Non-pigmented ciliary epithelial cell (primary cell): ENCODE results near the gene LCN10.
"Not testable (repeated sequence)": the region's sequence is repeated elsewhere in the genome, so short reads cannot be mapped to it uniquely, and the experiment has no call there.

Experiments used
- DNase-seq: peaks from one replicate; pipeline ENCODE4 v3.0.0-alpha.2; 2010; ENCODE audit warnings: low read depth

Gene LCN10

GRCh38 chr9:136719195-136719880 lies 23.4 kb downstream of the LCN10 start:
- no peak for DNase-seq

- no peak for DNase-seq
These were observed 24.2 kb downstream of the LCN10 start for GRCh38 chr9:136718345-136719194.

- DNase-seq = no peak
These were observed 25.3 kb downstream of the LCN10 start for GRCh38 chr9:136717399-136717798.

- no peak for DNase-seq
These were observed 27.9 kb downstream of the LCN10 start for GRCh38 chr9:136714893-136715274.

GRCh38 chr9:136714096-136714892 lies 28.4 kb downstream of the LCN10 start:
- no peak for DNase-seq

GRCh38 chr9:136713550-136713949 lies 29.2 kb downstream of the LCN10 start:
- no peak for DNase-seq

- DNase-seq = no peak
These were observed 29.8 kb downstream of the LCN10 start for GRCh38 chr9:136712690-136713544.

GRCh38 chr9:136711751-136712689 lies 30.7 kb downstream of the LCN10 start, which contains the start of gene DIPK1B:
TSS of gene DIPK1B (plus strand) at chr9:136712572. CDS start at chr9:136712666, 94 bp downstream.
- no peak for DNase-seq

- DNase-seq = not testable (repeated sequence)
These were observed 31.5 kb downstream of the LCN10 start for GRCh38 chr9:136711219-136711648.

- DNase-seq = no peak
These were observed 32.2 kb downstream of the LCN10 start for GRCh38 chr9:136710543-136710942.

- DNase-seq = no peak
These were observed 33.2 kb downstream of the LCN10 start for GRCh38 chr9:136709454-136710109.

GRCh38 chr9:136707849-136708517 lies 34.8 kb downstream of the LCN10 start:
- DNase-seq = no peak

GRCh38 chr9:136707011-136707410 lies 35.7 kb downstream of the LCN10 start:
- no peak for DNase-seq

GRCh38 chr9:136705564-136705963 lies 37.2 kb downstream of the LCN10 start:
- DNase-seq = no peak

GRCh38 chr9:136704741-136705140 lies 38.0 kb downstream of the LCN10 start:
- DNase-seq = not testable (repeated sequence)

GRCh38 chr9:136703276-136703860 lies 39.4 kb downstream of the LCN10 start:
- DNase-seq = no peak

GRCh38 chr9:136701668-136702053 lies 41.1 kb downstream of the LCN10 start:
- DNase-seq = no peak

- DNase-seq = no peak
These were observed 41.6 kb downstream of the LCN10 start for GRCh38 chr9:136700959-136701667.
